ENCODE results near the gene SMG9. TPM values are rescaled to one million over a fixed set of nuclear protein-coding genes. Genes with fewer than 3 reads are reported as not detected.

The SMG9 gene
- total and polyA plus RNA-seq, 2 of the 13 experiments (the other 11 are each of a cell fraction or from before 2014, with no cell fraction given), result 16.1 to 18.7 TPM

DNA sequence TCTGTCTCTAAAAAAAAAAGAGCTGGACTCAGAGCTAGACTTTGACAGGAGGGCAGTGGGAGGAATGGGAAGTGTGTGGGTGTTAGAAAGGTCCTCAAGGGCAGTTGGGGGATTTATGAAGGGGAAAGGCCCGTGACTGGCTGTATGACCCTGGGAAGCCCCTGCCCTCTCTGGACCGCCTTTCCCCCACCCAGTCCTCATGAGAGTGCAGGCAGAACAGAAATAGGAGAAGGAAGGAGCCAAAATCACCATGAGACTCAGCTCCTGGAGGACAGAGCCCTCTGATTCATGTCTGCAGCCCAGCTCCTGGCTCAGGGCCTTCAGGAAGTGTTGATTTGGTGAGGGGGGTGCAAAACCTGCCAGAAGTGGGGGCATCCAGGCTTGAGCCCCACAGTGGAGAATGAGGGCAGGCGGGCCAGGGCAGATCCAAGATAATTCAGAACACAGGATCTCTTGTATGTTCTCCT, 8.7 kb upstream of the SMG9 start:
- Histone ChIP-seq H3K4me1 (ENCODE audit: insufficient read depth, low read length) (peaks cover 25% of the 10 kb centered on the region), H3K36me3 (replicated peaks in 1 of 2; ENCODE audit: control insufficient read depth in 1 of 2, insufficient read depth in 2 of 2, low read length in 2 of 2) (no peaks in the 10 kb centered on the region), H3K79me2 (ENCODE audit: insufficient read depth, low read length) (no peaks in the 10 kb centered on the region), H3K27me3 (ENCODE audit: control insufficient read depth in 1 of 2, insufficient read depth in 2 of 2, low read length in 2 of 2) (no peaks in the 10 kb centered on the region), H3K9ac (ENCODE audit: insufficient read depth, low read depth, low read length) (no peak overlapping the region), H3K9me3 (ENCODE audit: low read length) (no peaks in the 10 kb centered on the region), H3K4me3 (replicated peaks in 1 of 3; ENCODE audit: insufficient read depth in 1 of 3, low read depth in 2 of 3, low read length in 3 of 3) (no peak overlapping the region), H3K4me2 (ENCODE audit: low read depth, low read length) (no peak overlapping the region), H4K20me1 (ENCODE audit: insufficient read depth, low read length) (no peaks in the 10 kb centered on the region), H3K27ac (ENCODE audit: extremely low read length, insufficient read depth, low read length) (no peak overlapping the region), H2AFZ (ENCODE audit: low read length) (no peak overlapping the region)
- ATAC-seq, result no peak
- FAIRE-seq, result no peak
- TF ChIP-seq HNF4G (IDR thresholded peaks at IDR 0.05; ENCODE audit: borderline replicate concordance, low read depth, low read length) (no peak), HNF4G (CRISPR knock-in tag; IDR thresholded peaks at IDR 0.05; ENCODE audit: borderline replicate concordance, low read depth) (no peak), ZNF230 (CRISPR knock-in tag; IDR thresholded peaks at IDR 0.05) (no peak)
- TF ChIP-seq, protein P1, sequence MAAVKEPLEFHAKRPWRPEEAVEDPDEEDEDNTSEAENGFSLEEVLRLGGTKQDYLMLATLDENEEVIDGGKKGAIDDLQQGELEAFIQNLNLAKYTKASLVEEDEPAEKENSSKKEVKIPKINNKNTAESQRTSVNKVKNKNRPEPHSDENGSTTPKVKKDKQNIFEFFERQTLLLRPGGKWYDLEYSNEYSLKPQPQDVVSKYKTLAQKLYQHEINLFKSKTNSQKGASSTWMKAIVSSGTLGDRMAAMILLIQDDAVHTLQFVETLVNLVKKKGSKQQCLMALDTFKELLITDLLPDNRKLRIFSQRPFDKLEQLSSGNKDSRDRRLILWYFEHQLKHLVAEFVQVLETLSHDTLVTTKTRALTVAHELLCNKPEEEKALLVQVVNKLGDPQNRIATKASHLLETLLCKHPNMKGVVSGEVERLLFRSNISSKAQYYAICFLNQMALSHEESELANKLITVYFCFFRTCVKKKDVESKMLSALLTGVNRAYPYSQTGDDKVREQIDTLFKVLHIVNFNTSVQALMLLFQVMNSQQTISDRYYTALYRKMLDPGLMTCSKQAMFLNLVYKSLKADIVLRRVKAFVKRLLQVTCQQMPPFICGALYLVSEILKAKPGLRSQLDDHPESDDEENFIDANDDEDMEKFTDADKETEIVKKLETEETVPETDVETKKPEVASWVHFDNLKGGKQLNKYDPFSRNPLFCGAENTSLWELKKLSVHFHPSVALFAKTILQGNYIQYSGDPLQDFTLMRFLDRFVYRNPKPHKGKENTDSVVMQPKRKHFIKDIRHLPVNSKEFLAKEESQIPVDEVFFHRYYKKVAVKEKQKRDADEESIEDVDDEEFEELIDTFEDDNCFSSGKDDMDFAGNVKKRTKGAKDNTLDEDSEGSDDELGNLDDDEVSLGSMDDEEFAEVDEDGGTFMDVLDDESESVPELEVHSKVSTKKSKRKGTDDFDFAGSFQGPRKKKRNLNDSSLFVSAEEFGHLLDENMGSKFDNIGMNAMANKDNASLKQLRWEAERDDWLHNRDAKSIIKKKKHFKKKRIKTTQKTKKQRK (IDR thresholded peaks at IDR 0.05; ENCODE audit: low read length), result no peak
- 6% methylated on average over 2 of the region's 3 CpGs for WGBS (ENCODE audit: low lambda C conversion rate)
- no TSS peak for BruUV-seq (replicated peaks)
- in situ Hi-C loops (cut with HindIII; ENCODE audit: extremely low pct_ligation_motif_present, low pct_unique_long_range_greater_than_20kb), result no loop called here
- CTCF ChIA-PET (ENCODE audit: low intra/inter-chr PET ratio, low total read pairs), result no interaction called here
- intact Hi-C loops (cut with micrococcal nuclease; ENCODE audit: unreplicated experiment), result loop anchor here (10.0 kb wide), 1 partner anchor 99 kb away; no protein-coding TSS in a partner anchor
- POLR2A ChIA-PET, result no interaction called here
- DNase-seq (ENCODE audit: low spot score), result no peak

DNA sequence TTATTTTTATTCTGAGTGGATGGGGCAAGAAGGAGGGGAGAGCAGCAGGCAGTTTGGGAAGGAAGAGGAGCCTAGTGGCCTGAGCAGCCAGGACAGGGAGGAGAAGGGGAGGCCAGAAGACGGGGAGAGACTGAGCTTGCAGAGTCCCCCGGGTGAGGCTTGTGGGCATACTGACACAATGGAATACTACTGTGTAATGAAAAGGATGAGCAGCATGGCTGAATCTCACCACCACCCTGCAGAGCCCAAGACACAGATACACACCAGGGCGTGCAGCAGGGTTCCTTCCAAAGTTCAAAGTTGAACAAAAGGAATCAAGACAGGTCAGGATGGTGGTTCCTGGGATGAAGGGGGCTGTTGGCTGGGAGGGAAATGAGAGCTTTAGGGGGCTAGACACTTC, 8.1 kb upstream of the SMG9 start:
- DNase-seq (ENCODE audit: low spot score), result no peak
- Histone ChIP-seq H3K27ac (ENCODE audit: extremely low read length, insufficient read depth, low read length) (no peak overlapping the region), H3K36me3 (replicated peaks in 1 of 2; ENCODE audit: control insufficient read depth in 1 of 2, insufficient read depth in 2 of 2, low read length in 2 of 2) (no peaks in the 10 kb centered on the region), H2AFZ (ENCODE audit: low read length) (no peak overlapping the region), H3K4me2 (ENCODE audit: low read depth, low read length) (no peak overlapping the region), H3K9me3 (ENCODE audit: low read length) (no peaks in the 10 kb centered on the region), H3K79me2 (ENCODE audit: insufficient read depth, low read length) (no peaks in the 10 kb centered on the region), H3K4me1 (ENCODE audit: insufficient read depth, low read length) (peaks cover 25% of the 10 kb centered on the region), H3K9ac (ENCODE audit: insufficient read depth, low read depth, low read length) (no peak overlapping the region), H4K20me1 (ENCODE audit: insufficient read depth, low read length) (no peaks in the 10 kb centered on the region), H3K4me3 (replicated peaks in 1 of 3; ENCODE audit: insufficient read depth in 1 of 3, low read depth in 2 of 3, low read length in 3 of 3) (no peak overlapping the region), H3K27me3 (ENCODE audit: control insufficient read depth in 1 of 2, insufficient read depth in 2 of 2, low read length in 2 of 2) (no peaks in the 10 kb centered on the region)
- intact Hi-C loops (cut with micrococcal nuclease; ENCODE audit: unreplicated experiment) (loop anchor here (10.0 kb wide), 1 partner anchor 98 kb away; no protein-coding TSS in a partner anchor), in situ Hi-C loops (cut with HindIII; ENCODE audit: extremely low pct_ligation_motif_present, low pct_unique_long_range_greater_than_20kb) (no loop called here)
- WGBS (ENCODE audit: low lambda C conversion rate), result 11% methylated on average over 3 of the region's 3 CpGs
- FAIRE-seq, result no peak
- CTCF ChIA-PET (ENCODE audit: low intra/inter-chr PET ratio, low total read pairs), result no interaction called here
- POLR2A ChIA-PET, result no interaction called here
- BruUV-seq (replicated peaks), result no TSS peak
- ATAC-seq, result no peak
- TF ChIP-seq POGZ (CRISPR knock-in tag; IDR thresholded peaks at IDR 0.05), result no peak
- TF ChIP-seq, protein P2, sequence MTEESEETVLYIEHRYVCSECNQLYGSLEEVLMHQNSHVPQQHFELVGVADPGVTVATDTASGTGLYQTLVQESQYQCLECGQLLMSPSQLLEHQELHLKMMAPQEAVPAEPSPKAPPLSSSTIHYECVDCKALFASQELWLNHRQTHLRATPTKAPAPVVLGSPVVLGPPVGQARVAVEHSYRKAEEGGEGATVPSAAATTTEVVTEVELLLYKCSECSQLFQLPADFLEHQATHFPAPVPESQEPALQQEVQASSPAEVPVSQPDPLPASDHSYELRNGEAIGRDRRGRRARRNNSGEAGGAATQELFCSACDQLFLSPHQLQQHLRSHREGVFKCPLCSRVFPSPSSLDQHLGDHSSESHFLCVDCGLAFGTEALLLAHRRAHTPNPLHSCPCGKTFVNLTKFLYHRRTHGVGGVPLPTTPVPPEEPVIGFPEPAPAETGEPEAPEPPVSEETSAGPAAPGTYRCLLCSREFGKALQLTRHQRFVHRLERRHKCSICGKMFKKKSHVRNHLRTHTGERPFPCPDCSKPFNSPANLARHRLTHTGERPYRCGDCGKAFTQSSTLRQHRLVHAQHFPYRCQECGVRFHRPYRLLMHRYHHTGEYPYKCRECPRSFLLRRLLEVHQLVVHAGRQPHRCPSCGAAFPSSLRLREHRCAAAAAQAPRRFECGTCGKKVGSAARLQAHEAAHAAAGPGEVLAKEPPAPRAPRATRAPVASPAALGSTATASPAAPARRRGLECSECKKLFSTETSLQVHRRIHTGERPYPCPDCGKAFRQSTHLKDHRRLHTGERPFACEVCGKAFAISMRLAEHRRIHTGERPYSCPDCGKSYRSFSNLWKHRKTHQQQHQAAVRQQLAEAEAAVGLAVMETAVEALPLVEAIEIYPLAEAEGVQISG (CRISPR knock-in tag; IDR thresholded peaks at IDR 0.05), result no peak
- TF ChIP-seq KAT8 (CRISPR knock-in tag; IDR thresholded peaks at IDR 0.05), result no peak
- TF ChIP-seq SNAI1 (CRISPR knock-in tag; IDR thresholded peaks at IDR 0.05; ENCODE audit: borderline replicate concordance), result no peak
- no peak for TF ChIP-seq NCOR1 (IDR thresholded peaks at IDR 0.05; ENCODE audit: borderline replicate concordance, low read length)
- no peak for TF ChIP-seq ZNF614 (CRISPR knock-in tag; IDR thresholded peaks at IDR 0.05; ENCODE audit: borderline replicate concordance)
- TF ChIP-seq ZNF552 (CRISPR knock-in tag; IDR thresholded peaks at IDR 0.05; ENCODE audit: borderline replicate concordance), result no peak
- no peak for TF ChIP-seq SNRNP70 (IDR thresholded peaks at IDR 0.05; ENCODE audit: low read depth, low read length)
- TF ChIP-seq, protein P3, sequence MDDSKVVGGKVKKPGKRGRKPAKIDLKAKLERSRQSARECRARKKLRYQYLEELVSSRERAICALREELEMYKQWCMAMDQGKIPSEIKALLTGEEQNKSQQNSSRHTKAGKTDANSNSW (CRISPR knock-in tag; IDR thresholded peaks at IDR 0.05; ENCODE audit: borderline replicate concordance), result no peak

Measured in HepG2 (cell line).